ENCODE data around the gene ARHGAP45.

ARHGAP45 gene

GRCh38 chr19:1081301-1082164, 14.6 kb downstream of the ARHGAP45 start:
- H3K36me3 ChIP-seq (ENCODE audit: insufficient read depth, low read length): peaks cover 69% of the 10 kb centered on the region
- H3K4me1 ChIP-seq (ENCODE audit: insufficient read depth, low read length, severe bottlenecking): peaks cover 34% of the 10 kb centered on the region
- H3K9ac ChIP-seq (ENCODE audit: low read length): no peak overlapping the region
- H2AFZ ChIP-seq (ENCODE audit: low read length): no peak overlapping the region
- H3K79me2 ChIP-seq (ENCODE audit: insufficient read depth, low read length): no peaks in the 10 kb centered on the region
- no peaks in the 10 kb centered on the region for H4K20me1 ChIP-seq (ENCODE audit: insufficient read depth, low read length)
- no peak overlapping the region for H3K4me3 ChIP-seq (ENCODE audit: low read depth, low read length, poor library complexity, severe bottlenecking)
- no peaks in the 10 kb centered on the region for H3F3A ChIP-seq (ENCODE audit: insufficient read depth, low read length)
- no peak for TF ChIP-seq CTCF (IDR thresholded peaks at IDR 0.05; ENCODE audit: low read length)
- no peak for TF ChIP-seq EZH2 (IDR thresholded peaks at IDR 0.05; ENCODE audit: borderline replicate concordance, low read length)
- no peaks in the 10 kb centered on the region for H3K9me2 ChIP-seq (ENCODE audit: low read depth, low read length)
- no peaks in the 10 kb centered on the region for H3K9me3 ChIP-seq (ENCODE audit: low read length)
- H3K27ac ChIP-seq (ENCODE audit: low read depth, low read length, poor library complexity, severe bottlenecking): no peak overlapping the region
- no peak overlapping the region for H3K4me2 ChIP-seq (ENCODE audit: low read length)
- H3K27me3 ChIP-seq (ENCODE audit: insufficient read depth, low read length): no peaks in the 10 kb centered on the region

DNA sequence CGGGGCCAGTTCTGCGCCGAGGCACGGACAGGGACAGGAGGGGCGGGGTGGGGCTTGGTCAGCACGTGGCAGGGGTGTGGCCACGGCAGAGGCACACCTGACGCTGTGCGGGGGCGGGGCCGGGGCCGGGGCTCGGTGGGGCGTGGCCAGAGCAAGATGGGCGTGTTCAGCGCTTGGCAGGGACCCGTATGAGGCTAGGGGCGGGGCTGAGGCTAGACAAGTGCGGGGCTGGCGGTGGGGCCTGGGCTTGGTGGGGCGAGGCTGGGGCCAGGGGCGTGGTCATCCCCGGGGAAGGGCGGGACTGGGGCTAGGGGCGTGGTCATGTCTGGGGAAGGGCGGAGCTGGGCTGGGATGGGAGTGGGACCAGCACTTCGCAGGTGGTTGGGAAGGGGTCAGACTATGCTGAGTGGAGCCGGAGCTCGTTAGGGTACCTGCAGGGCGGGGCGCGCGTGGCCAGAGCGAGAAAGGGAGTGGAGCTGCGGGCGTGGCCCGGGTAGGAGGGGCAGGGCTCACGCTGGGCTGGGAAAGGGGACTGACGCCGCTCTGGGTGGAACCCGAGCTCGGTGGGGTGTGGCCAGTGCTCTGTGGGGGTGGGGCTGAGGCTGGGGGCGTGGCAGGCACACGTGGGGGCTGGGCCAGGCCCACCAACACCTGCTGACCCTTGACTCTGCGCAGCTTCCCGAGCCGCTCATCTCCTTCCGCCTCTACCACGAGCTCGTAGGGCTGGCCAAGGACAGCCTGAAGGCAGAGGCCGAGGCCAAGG, 15.4 kb downstream of the ARHGAP45 start:
- Histone ChIP-seq H3K27ac (ENCODE audit: low read depth, low read length, poor library complexity, severe bottlenecking) (no peak overlapping the region), H3F3A (ENCODE audit: insufficient read depth, low read length) (no peaks in the 10 kb centered on the region), H3K9ac (ENCODE audit: low read length) (no peak overlapping the region), H3K79me2 (ENCODE audit: insufficient read depth, low read length) (no peaks in the 10 kb centered on the region), H3K36me3 (ENCODE audit: insufficient read depth, low read length) (peaks cover 77% of the 10 kb centered on the region), H2AFZ (ENCODE audit: low read length) (no peak overlapping the region), H3K4me3 (ENCODE audit: low read depth, low read length, poor library complexity, severe bottlenecking) (no peak overlapping the region), H3K4me2 (ENCODE audit: low read length) (peak overlapping the region; percentile 37; the same call in 1 of the 2 replicates), H3K27me3 (ENCODE audit: insufficient read depth, low read length) (no peaks in the 10 kb centered on the region), H3K4me1 (ENCODE audit: insufficient read depth, low read length, severe bottlenecking) (peaks cover 30% of the 10 kb centered on the region), H3K9me3 (ENCODE audit: low read length) (no peaks in the 10 kb centered on the region), H3K9me2 (ENCODE audit: low read depth, low read length) (no peaks in the 10 kb centered on the region), H4K20me1 (ENCODE audit: insufficient read depth, low read length) (no peaks in the 10 kb centered on the region)
- TF ChIP-seq EZH2 (IDR thresholded peaks at IDR 0.05; ENCODE audit: borderline replicate concordance, low read length) (no peak), CTCF (IDR thresholded peaks at IDR 0.05; ENCODE audit: low read length) (no peak)

DNA sequence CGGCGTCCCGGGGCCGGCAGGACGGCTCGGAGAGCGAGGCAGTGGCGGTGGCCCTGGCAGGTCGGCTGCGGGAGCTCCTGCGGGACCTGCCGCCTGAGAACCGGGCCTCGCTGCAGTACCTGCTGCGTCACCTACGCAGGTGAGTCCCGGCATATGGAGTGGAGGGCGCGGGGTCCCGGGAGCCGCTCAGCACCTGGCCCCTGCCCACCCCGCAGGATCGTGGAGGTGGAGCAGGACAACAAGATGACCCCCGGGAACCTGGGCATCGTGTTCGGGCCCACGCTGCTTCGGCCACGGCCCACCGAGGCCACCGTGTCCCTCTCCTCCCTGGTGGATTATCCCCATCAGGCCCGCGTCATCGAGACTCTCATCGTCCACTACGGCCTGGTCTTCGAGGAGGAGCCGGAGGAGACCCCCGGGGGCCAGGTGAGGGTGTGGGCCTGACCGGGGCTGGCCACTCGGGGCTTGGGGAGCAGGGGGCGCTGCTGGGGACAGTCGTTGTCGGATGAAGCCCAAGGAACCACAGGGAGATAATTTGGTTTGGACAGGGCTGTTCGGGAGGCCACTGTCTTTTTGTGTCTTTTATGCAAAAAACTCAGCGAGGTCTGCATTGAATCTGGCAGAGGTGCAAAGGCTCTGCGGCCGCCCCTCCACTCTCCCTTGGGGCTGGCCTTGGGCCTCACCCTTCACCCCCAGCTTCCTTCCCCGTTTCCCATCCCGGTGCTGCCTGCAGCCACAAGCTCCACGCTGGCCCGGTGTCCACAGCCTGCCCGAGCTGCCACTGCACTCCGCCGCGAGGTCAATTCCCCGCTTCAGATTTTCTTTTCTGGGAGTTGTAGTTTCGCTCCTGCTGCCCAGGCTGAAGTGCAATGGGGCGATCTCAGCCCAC, 16.2 kb downstream of the ARHGAP45 start:
- H3K36me3 ChIP-seq (ENCODE audit: insufficient read depth, low read length): peaks cover 78% of the 10 kb centered on the region
- no peak overlapping the region for H3K4me3 ChIP-seq (ENCODE audit: low read depth, low read length, poor library complexity, severe bottlenecking)
- no peak overlapping the region for H3K4me2 ChIP-seq (ENCODE audit: low read length)
- H3K27me3 ChIP-seq (ENCODE audit: insufficient read depth, low read length): no peaks in the 10 kb centered on the region
- peak overlapping the region; percentile 49 for H3K27ac ChIP-seq (ENCODE audit: low read depth, low read length, poor library complexity, severe bottlenecking)
- peaks cover 2% of the 10 kb centered on the region; the same call in 1 of the 2 replicates for H3F3A ChIP-seq (ENCODE audit: insufficient read depth, low read length)
- TF ChIP-seq CTCF (IDR thresholded peaks at IDR 0.05; ENCODE audit: low read length): no peak
- TF ChIP-seq EZH2 (IDR thresholded peaks at IDR 0.05; ENCODE audit: borderline replicate concordance, low read length): no peak
- no peak overlapping the region for H2AFZ ChIP-seq (ENCODE audit: low read length)
- peaks cover 30% of the 10 kb centered on the region for H3K4me1 ChIP-seq (ENCODE audit: insufficient read depth, low read length, severe bottlenecking)
- H3K9me2 ChIP-seq (ENCODE audit: low read depth, low read length): no peaks in the 10 kb centered on the region
- H3K79me2 ChIP-seq (ENCODE audit: insufficient read depth, low read length): no peaks in the 10 kb centered on the region
- no peaks in the 10 kb centered on the region for H4K20me1 ChIP-seq (ENCODE audit: insufficient read depth, low read length)
- no peaks in the 10 kb centered on the region for H3K9me3 ChIP-seq (ENCODE audit: low read length)
- H3K9ac ChIP-seq (ENCODE audit: low read length): no peak overlapping the region

Data from OCI-LY1 (cell line).